CD8-positive, alpha-beta memory T cell (primary cell): Measurements from ENCODE around the gene SYCN. TPM values are rescaled to one million over a fixed set of nuclear protein-coding genes. Genes with fewer than 3 reads are reported as not detected.

ENCODE experiments used
- CTCF ChIA-PET: fragments of 350-600 bp; sonication (Branson Sonifier 250); formaldehyde crosslinking; loops from one replicate; lab custom pipeline; 2021; ENCODE audit warnings: antibody characterized with exemption; lab: Charles Lee
- POLR2A ChIA-PET: fragments of 350-600 bp; sonication (Branson Sonifier 250); formaldehyde crosslinking; loops from one replicate; lab custom pipeline; 2021; ENCODE audit warnings: antibody characterized with exemption; lab: Charles Lee
- DNase-seq, 5 donors: peaks; one replicate each; pipeline versions ENCODE4 v3.0.0 to v3.0.0-alpha.2; 2020 to 2022; ENCODE audit warnings: mixed read lengths in 1 of 5
- H3K27ac ChIP-seq: one replicate; pipeline ENCODE4 v1.7.0; 2013; ENCODE audit warnings: low read depth, mild to moderate bottlenecking, low read length, moderate library complexity
- H3K27me3 ChIP-seq: 2 replicates; pipeline ENCODE4 v1.7.0; 2013; ENCODE audit warnings: low read length, mild to moderate bottlenecking; ENCODE audit not compliant: insufficient read depth, poor library complexity, severe bottlenecking
- H3K36me3 ChIP-seq: 2 replicates; pipeline ENCODE4 v1.7.0; 2013; ENCODE audit warnings: mild to moderate bottlenecking, low read length, moderate library complexity; ENCODE audit not compliant: insufficient read depth
- H3K4me1 ChIP-seq: 2 replicates; pipeline ENCODE4 v1.7.0; 2013; ENCODE audit warnings: mild to moderate bottlenecking, low read length, moderate library complexity; ENCODE audit not compliant: insufficient read depth
- H3K4me3 ChIP-seq: 2 replicates; pipeline ENCODE4 v1.7.0; 2013; ENCODE audit warnings: mild to moderate bottlenecking, low read length
- H3K9me3 ChIP-seq: 2 replicates; pipeline ENCODE4 v1.7.0; 2013; ENCODE audit warnings: mild to moderate bottlenecking, low read length
- H3K27ac Mint-ChIP-seq, 8 donors: one replicate each; pipeline ENCODE4 v1.8.0; 2020 to 2021; ENCODE audit warnings: mixed read lengths in 8 of 8, mild to moderate bottlenecking in 6 of 8, inconsistent platforms in 3 of 8, moderate library complexity in 3 of 8
- H3K27me3 Mint-ChIP-seq, 2 donors: one replicate each; pipeline ENCODE4 v1.8.0; 2020 to 2021; ENCODE audit warnings: mixed read lengths in 2 of 2, mild to moderate bottlenecking in 1 of 2, moderate library complexity in 1 of 2
- H3K36me3 Mint-ChIP-seq, 3 donors: one replicate each; pipeline ENCODE4 v1.8.0; 2020 to 2021; ENCODE audit warnings: mixed read lengths in 3 of 3, inconsistent platforms in 1 of 3, mild to moderate bottlenecking in 1 of 3
- H3K4me1 Mint-ChIP-seq, 3 donors: one replicate each; pipeline ENCODE4 v1.8.0; 2020 to 2021; ENCODE audit warnings: mixed read lengths in 3 of 3, inconsistent platforms in 1 of 3, mild to moderate bottlenecking in 1 of 3
- H3K4me3 Mint-ChIP-seq, 7 donors: one replicate each; pipeline ENCODE4 v1.8.0; 2020 to 2021; ENCODE audit warnings: mixed read lengths in 7 of 7, mild to moderate bottlenecking in 6 of 7, moderate library complexity in 4 of 7, inconsistent platforms in 2 of 7
- H3K9me3 Mint-ChIP-seq, 5 donors: one replicate each; pipeline ENCODE4 v1.8.0; 2020 to 2022; ENCODE audit warnings: mixed read lengths in 5 of 5, mild to moderate bottlenecking in 3 of 5, moderate library complexity in 2 of 5, inconsistent platforms in 1 of 5
- polyA plus RNA-seq: library from polyadenylated mRNA; unstranded; fragments of 300-500 nt; fragmentation: Illumina TruSeq; gene quantifications from one replicate; pipeline ENCODE4 v1.2.3, GENCODE V29; 2021
- total RNA-seq, 2 experiments: library from RNA; stranded (reverse); gene quantifications; one replicate each; pipeline ENCODE4 v1.2.3, GENCODE V29; 2021

SYCN gene
- total and polyA plus RNA-seq, 3 experiments from 2014 or later = not detected

- no peak overlapping the region for H3K4me3 ChIP-seq
- H3K4me1 ChIP-seq = no peaks in the 10 kb centered on the region
- ChIA-PET CTCF (no interaction called here), POLR2A (no interaction called here)
- Mint-ChIP-seq H3K27me3 (no peaks in the 10 kb centered on the region), H3K36me3 (peaks cover 0 to 15% (median 4%) of the 10 kb centered on the region in 3 donors), H3K4me1 (peaks cover 34 to 51% (median 39%) of the 10 kb centered on the region in 3 donors), H3K27ac (peak overlapping the region in 3 of 8 donors; percentile 45 to 83 (median 56)), H3K9me3 (no peaks in the 10 kb centered on the region), H3K4me3 (no peak overlapping the region)
- no peaks in the 10 kb centered on the region for H3K36me3 ChIP-seq
- H3K27me3 ChIP-seq = no peaks in the 10 kb centered on the region
- peak in 1 of 5 donors; percentile 36 for DNase-seq
- no peak overlapping the region for H3K27ac ChIP-seq
- no peaks in the 10 kb centered on the region for H3K9me3 ChIP-seq
These were observed 45.3 kb downstream of the SYCN start for GRCh38 chr19:39158646-39159260.

GRCh38 chr19:39157997-39158389, 46.1 kb downstream of the SYCN start:
- Mint-ChIP-seq H3K4me1 (peaks cover 34 to 52% (median 40%) of the 10 kb centered on the region in 3 donors), H3K27me3 (no peaks in the 10 kb centered on the region), H3K27ac (peak overlapping the region in 3 of 8 donors; percentile 11 to 69 (median 32)), H3K9me3 (no peaks in the 10 kb centered on the region), H3K4me3 (no peak overlapping the region), H3K36me3 (peaks cover 0 to 15% (median 4%) of the 10 kb centered on the region in 3 donors)
- no peaks in the 10 kb centered on the region for H3K36me3 ChIP-seq
- no peaks in the 10 kb centered on the region for H3K27me3 ChIP-seq
- H3K4me3 ChIP-seq = no peak overlapping the region
- H3K9me3 ChIP-seq = no peaks in the 10 kb centered on the region
- H3K27ac ChIP-seq = no peak overlapping the region
- CTCF ChIA-PET = no interaction called here
- POLR2A ChIA-PET = no interaction called here
- no peaks in the 10 kb centered on the region for H3K4me1 ChIP-seq
- DNase-seq = no peak

- Mint-ChIP-seq H3K36me3 (peaks cover 0 to 14% (median 4%) of the 10 kb centered on the region in 3 donors), H3K4me3 (no peak overlapping the region), H3K27ac (peak overlapping the region in 3 of 8 donors; percentile 3 to 32 (median 11)), H3K4me1 (peaks cover 30 to 47% (median 37%) of the 10 kb centered on the region in 3 donors), H3K27me3 (no peaks in the 10 kb centered on the region), H3K9me3 (no peaks in the 10 kb centered on the region)
- no peak overlapping the region for H3K27ac ChIP-seq
- ChIA-PET CTCF (no interaction called here), POLR2A (interaction anchor here (0.6 kb wide), 1 partner anchor 497 kb away, joined by 11 read pairs; no protein-coding TSS in a partner anchor)
- H3K4me3 ChIP-seq = no peak overlapping the region
- no peaks in the 10 kb centered on the region for H3K9me3 ChIP-seq
- no peaks in the 10 kb centered on the region for H3K4me1 ChIP-seq
- no peaks in the 10 kb centered on the region for H3K27me3 ChIP-seq
- DNase-seq = no peak
- H3K36me3 ChIP-seq = no peaks in the 10 kb centered on the region
These were observed 46.6 kb downstream of the SYCN start for GRCh38 chr19:39157275-39157996.

- no peaks in the 10 kb centered on the region for H3K9me3 ChIP-seq
- Mint-ChIP-seq H3K4me1 (peaks cover 29 to 47% (median 35%) of the 10 kb centered on the region in 3 donors), H3K27me3 (no peaks in the 10 kb centered on the region), H3K27ac (peak overlapping the region in 1 of 8 donors; percentile 3), H3K9me3 (no peaks in the 10 kb centered on the region), H3K4me3 (no peak overlapping the region), H3K36me3 (peaks cover 0 to 13% (median 4%) of the 10 kb centered on the region in 3 donors)
- no peaks in the 10 kb centered on the region for H3K4me1 ChIP-seq
- no peak for DNase-seq
- ChIA-PET CTCF (no interaction called here), POLR2A (interaction anchor here (0.6 kb wide), 1 partner anchor 497 kb away, joined by 11 read pairs; no protein-coding TSS in a partner anchor)
- no peaks in the 10 kb centered on the region for H3K27me3 ChIP-seq
- no peak overlapping the region for H3K27ac ChIP-seq
- H3K36me3 ChIP-seq = no peaks in the 10 kb centered on the region
- no peak overlapping the region for H3K4me3 ChIP-seq
These were observed 47.5 kb downstream of the SYCN start for GRCh38 chr19:39156326-39157230.

GRCh38 chr19:39155741-39156140, 48.3 kb downstream of the SYCN start:
- CTCF ChIA-PET = no interaction called here
- Mint-ChIP-seq H3K27me3 (no peaks in the 10 kb centered on the region), H3K9me3 (no peaks in the 10 kb centered on the region), H3K27ac (no peak overlapping the region), H3K4me3 (no peak overlapping the region), H3K36me3 (peaks cover 0 to 13% (median 6%) of the 10 kb centered on the region in 3 donors), H3K4me1 (peaks cover 33 to 45% (median 38%) of the 10 kb centered on the region in 3 donors)
- POLR2A ChIA-PET = no interaction called here
- Histone ChIP-seq H3K4me3 (no peak overlapping the region), H3K27ac (no peak overlapping the region), H3K36me3 (no peaks in the 10 kb centered on the region), H3K9me3 (no peaks in the 10 kb centered on the region), H3K4me1 (no peaks in the 10 kb centered on the region), H3K27me3 (no peaks in the 10 kb centered on the region)
- DNase-seq = no peak

- no peaks in the 10 kb centered on the region for H3K9me3 ChIP-seq
- H3K4me1 Mint-ChIP-seq = peaks cover 29 to 41% (median 34%) of the 10 kb centered on the region in 3 donors
- POLR2A ChIA-PET = no interaction called here
- H3K36me3 ChIP-seq = no peaks in the 10 kb centered on the region
- no peak overlapping the region for H3K4me3 Mint-ChIP-seq
- H3K27ac ChIP-seq = no peak overlapping the region
- peaks cover 0 to 12% (median 6%) of the 10 kb centered on the region in 3 donors for H3K36me3 Mint-ChIP-seq
- no peak overlapping the region for H3K4me3 ChIP-seq
- H3K27ac Mint-ChIP-seq = no peak overlapping the region
- DNase-seq = no peak
- no peaks in the 10 kb centered on the region for H3K4me1 ChIP-seq
- no peaks in the 10 kb centered on the region for H3K27me3 ChIP-seq
- H3K27me3 Mint-ChIP-seq = no peaks in the 10 kb centered on the region
- CTCF ChIA-PET = no interaction called here
- no peaks in the 10 kb centered on the region for H3K9me3 Mint-ChIP-seq
These were observed 48.9 kb downstream of the SYCN start for GRCh38 chr19:39155114-39155700.

- POLR2A ChIA-PET = no interaction called here
- H3K4me1 Mint-ChIP-seq = peaks cover 27 to 38% (median 32%) of the 10 kb centered on the region in 3 donors
These were observed 49.4 kb downstream of the SYCN start for GRCh38 chr19:39154629-39155100.

More at GRCh38 chr19:39154629-39155100, 49.4 kb downstream of the SYCN start:
- no peak for DNase-seq
- Histone ChIP-seq H3K27ac (no peak overlapping the region), H3K27me3 (no peaks in the 10 kb centered on the region), H3K36me3 (no peaks in the 10 kb centered on the region), H3K9me3 (no peaks in the 10 kb centered on the region), H3K4me3 (no peak overlapping the region), H3K4me1 (no peaks in the 10 kb centered on the region)
- no peaks in the 10 kb centered on the region for H3K9me3 Mint-ChIP-seq
- peaks cover 0 to 12% (median 6%) of the 10 kb centered on the region in 3 donors for H3K36me3 Mint-ChIP-seq
- CTCF ChIA-PET = no interaction called here
- H3K27me3 Mint-ChIP-seq = no peaks in the 10 kb centered on the region
- H3K4me3 Mint-ChIP-seq = no peak overlapping the region
- no peak overlapping the region for H3K27ac Mint-ChIP-seq
